GM19324 (cell line): ENCODE measurements around the gene FRZB.

Experiments
- ATAC-seq: cut with Tn5 transposase; IDR thresholded peaks from one replicate; pipeline ENCODE4 v1.9.1; 2021; ENCODE audit warnings: mild to moderate bottlenecking, moderate library complexity; ENCODE audit not compliant: unreplicated experiment, low FRiP score

Gene FRZB

DNA sequence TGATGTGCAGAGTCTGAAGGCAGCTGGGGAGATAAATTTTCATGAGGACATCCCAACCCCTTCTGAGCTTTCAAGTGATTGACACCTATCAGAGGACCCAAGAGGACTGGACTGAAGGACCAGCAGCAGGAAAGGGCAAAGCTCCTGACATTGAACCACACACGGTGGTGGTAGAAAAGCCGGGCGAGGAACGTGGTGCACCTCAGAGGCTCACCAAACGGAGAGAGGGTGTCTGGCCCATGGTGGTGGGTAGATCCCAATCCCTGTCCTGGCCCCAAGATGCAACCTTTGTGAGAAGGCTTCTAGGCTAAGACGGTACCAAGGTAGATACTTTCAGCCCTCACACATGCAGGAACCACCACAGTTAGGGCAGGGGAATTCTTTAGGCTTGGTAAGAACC lies 52.1 kb downstream of the FRZB start:
- ATAC-seq: no peak

DNA sequence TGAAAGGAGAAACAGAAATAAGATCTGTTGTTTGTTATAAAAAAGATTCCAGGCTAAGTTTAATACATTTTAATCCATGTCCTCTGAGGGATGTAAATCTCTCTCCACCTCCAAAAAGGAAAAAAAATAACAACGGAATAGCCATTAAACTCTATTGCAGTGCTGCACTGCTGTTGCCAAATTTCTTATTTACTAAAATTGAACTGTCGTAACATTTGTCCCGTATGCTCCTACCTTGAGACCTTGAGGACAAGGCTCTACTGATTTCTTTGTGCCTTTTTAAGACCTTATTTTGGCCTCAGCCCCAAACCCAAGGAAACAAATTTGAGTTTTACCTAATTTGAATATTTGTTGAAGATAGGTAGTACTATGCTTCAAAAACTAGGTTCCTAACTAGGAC lies 56.4 kb downstream of the FRZB start:
- no peak for ATAC-seq

- no peak for ATAC-seq
Measured at GRCh38 chr2:182807319-182807718, 59.1 kb downstream of the FRZB start.

GRCh38 chr2:182804128-182804527 lies 62.3 kb downstream of the FRZB start:
- no peak for ATAC-seq

GRCh38 chr2:182798736-182799135 lies 67.7 kb downstream of the FRZB start:
- no peak for ATAC-seq

DNA sequence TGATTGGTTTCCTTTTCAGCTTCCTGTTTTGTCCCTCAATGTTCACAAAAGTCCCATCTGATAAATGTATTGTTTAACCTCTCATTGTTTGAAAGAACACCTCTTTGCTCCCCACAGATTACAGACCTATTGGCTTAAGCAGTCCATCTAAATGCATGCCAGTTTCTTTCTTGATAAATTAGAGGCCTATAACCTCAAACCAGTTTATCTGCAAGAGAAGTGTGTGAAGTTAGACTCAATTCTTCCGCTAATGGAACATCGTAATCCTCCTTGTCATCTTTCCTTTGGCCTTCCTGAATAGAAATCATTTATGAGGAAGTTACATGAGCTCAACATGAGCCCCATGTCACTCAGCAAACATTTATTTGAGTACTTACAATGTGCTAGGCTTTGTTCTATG lies 74.0 kb downstream of the FRZB start:
- no peak for ATAC-seq

DNA sequence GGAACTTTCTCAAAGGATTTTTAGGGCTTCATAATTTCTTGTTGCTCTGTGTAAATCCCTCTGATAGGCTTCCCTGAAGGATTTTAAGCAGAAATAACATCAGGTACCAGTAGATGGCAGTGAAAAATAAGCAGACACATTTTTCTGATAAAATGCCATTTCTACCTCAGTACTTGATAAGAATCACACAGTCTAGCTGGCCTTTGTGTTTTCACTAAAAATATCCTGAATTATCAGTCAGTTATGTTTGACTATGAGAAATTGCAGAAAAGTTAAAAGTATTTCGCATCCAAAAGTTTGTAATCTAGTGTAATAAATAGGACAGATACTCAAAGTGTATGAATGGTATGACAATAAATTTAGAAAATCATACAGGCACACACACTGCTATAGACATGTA lies 81.7 kb downstream of the FRZB start:
- no peak for ATAC-seq

DNA sequence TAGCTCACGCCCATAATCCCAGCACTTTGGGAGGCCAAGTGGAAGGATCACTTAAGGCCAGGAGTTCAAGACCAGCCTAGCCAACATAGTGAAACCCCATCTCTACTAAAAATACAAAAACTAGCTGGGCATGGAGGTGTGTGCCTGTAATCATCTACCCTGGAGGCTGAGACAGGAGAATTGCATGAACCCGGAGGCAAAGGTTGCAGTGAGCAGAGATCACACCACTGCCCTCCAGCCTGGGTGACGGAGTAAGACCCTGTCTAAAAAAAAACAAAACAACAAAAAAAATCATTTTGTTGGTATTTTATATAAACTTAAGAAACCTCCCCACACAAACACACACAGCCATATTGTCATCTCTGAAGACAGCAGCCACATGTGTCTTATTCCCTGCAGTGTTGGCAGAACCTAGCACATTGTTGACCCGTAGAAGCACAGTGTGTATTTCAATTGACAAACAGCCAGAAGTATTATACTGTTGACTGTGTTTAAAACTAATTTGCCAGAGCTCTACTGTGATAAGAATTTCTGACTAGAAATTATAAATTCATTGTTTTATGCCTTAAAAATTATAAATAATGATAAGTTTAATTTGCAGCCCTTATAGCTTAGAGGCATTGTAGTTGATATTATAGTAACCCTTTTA lies 82.3 kb downstream of the FRZB start:
- ATAC-seq: no peak
